Fibroblast of the aortic adventitia (primary cell): ENCODE data around the gene TBC1D3B. TPM values are rescaled to one million over a fixed set of nuclear protein-coding genes. Genes with fewer than 3 reads are reported as not detected.
A peak's percentile ranks its signal among the peaks of the same experiment; 100 is the strongest.

ENCODE experiments used
- DNase-seq: peaks from one replicate; pipeline ENCODE4 v3.0.0-alpha.2; 2010; ENCODE audit warnings: low read depth
- H3K4me3 ChIP-seq: 2 replicates; pipeline ENCODE4 v1.5.1; 2011; ENCODE audit warnings: low read depth, mild to moderate bottlenecking, control low read depth, low read length, moderate library complexity
- CTCF ChIP-seq: IDR thresholded peaks from 2 replicates; pipeline ENCODE4 v1.5.1; 2011; ENCODE audit warnings: mild to moderate bottlenecking, low read length, control low read depth, inconsistent platforms; ENCODE audit not compliant: insufficient read depth
- total RNA-seq: library from RNA; depleted of rRNA; stranded (reverse); fragments of >200 nt; gene quantifications from 2 replicates; pipeline ENCODE4 v1.2.3, GENCODE V29; 2012; ENCODE audit warnings: low replicate concordance

TBC1D3B gene
- total RNA-seq, 1 donor: 0.36 TPM

- TF ChIP-seq CTCF: peak; percentile 100
- H3K4me3 ChIP-seq: no peak overlapping the region
- peak; percentile 67 for DNase-seq
Measured at GRCh38 chr17:36148559-36149295, 27.7 kb downstream of the TBC1D3B start.

GRCh38 chr17:36147601-36148000 is 28.8 kb downstream of the TBC1D3B start:
- H3K4me3 ChIP-seq: no peak overlapping the region
- no peak for DNase-seq
- TF ChIP-seq CTCF: no peak

- DNase-seq: no peak
- H3K4me3 ChIP-seq: no peak overlapping the region
- no peak for TF ChIP-seq CTCF
Measured at GRCh38 chr17:36144981-36145729, 31.3 kb downstream of the TBC1D3B start.

- no peak for DNase-seq
- TF ChIP-seq CTCF: no peak
- H3K4me3 ChIP-seq: no peak overlapping the region
Measured at GRCh38 chr17:36144014-36144413, 32.4 kb downstream of the TBC1D3B start.

GRCh38 chr17:36142806-36143205 is 33.6 kb downstream of the TBC1D3B start:
- H3K4me3 ChIP-seq: no peak overlapping the region
- DNase-seq: no peak
- no peak for TF ChIP-seq CTCF

GRCh38 chr17:36142235-36142634 is 34.2 kb downstream of the TBC1D3B start:
- DNase-seq: no peak
- TF ChIP-seq CTCF: no peak
- no peak overlapping the region for H3K4me3 ChIP-seq
